CD14-positive monocyte (primary cell): ENCODE measurements around the gene SPTBN1. TPM values are rescaled to one million over a fixed set of nuclear protein-coding genes. Genes with fewer than 3 reads are reported as not detected.

Experiments
- DNase-seq, 3 donors: peaks; one replicate each; pipeline ENCODE4 v3.0.0-alpha.2; 2011 to 2022
- H2AFZ ChIP-seq: 2 replicates; pipeline ENCODE4 v1.6.0; 2012; ENCODE audit warnings: mild to moderate bottlenecking, low read depth, low read length, inconsistent platforms; ENCODE audit not compliant: insufficient read depth, poor library complexity, severe bottlenecking
- H3K27ac ChIP-seq, 2 donors: 1 replicate in 1 of 2; 2 replicates in 1 of 2; pipeline ENCODE4 v1.5.1; 2012 to 2013; ENCODE audit warnings: low read length in 2 of 2, control low read depth in 1 of 2, inconsistent platforms in 1 of 2, low read depth in 1 of 2, mild to moderate bottlenecking in 1 of 2
- H3K27me3 ChIP-seq, 2 donors: one replicate each; pipeline versions ENCODE4 v1.6.0 to v1.6.1; 2011 to 2013; ENCODE audit warnings: low read length in 2 of 2; ENCODE audit not compliant: control insufficient read depth in 2 of 2, insufficient read depth in 2 of 2
- H3K36me3 ChIP-seq, 2 donors: replicated peaks in 1 of 2; 1 replicate in 1 of 2; 2 replicates in 1 of 2; pipeline versions ENCODE4 v1.5.1 to v1.6.1; 2012 to 2013; ENCODE audit warnings: low read length in 2 of 2, control low read depth in 1 of 2, inconsistent platforms in 1 of 2, mild to moderate bottlenecking in 1 of 2; ENCODE audit not compliant: insufficient read depth in 2 of 2, control insufficient read depth in 1 of 2
- H3K4me1 ChIP-seq, 2 donors: 1 replicate in 1 of 2; 2 replicates in 1 of 2; pipeline versions ENCODE4 v1.5.1 to v1.6.1; 2012 to 2013; ENCODE audit warnings: low read length in 2 of 2, control low read depth in 1 of 2, inconsistent platforms in 1 of 2, mild to moderate bottlenecking in 1 of 2, moderate library complexity in 1 of 2; ENCODE audit not compliant: insufficient read depth in 2 of 2, control insufficient read depth in 1 of 2
- H3K4me2 ChIP-seq: replicated peaks from 2 replicates; pipeline ENCODE3; 2012; ENCODE audit warnings: low read length, moderate library complexity, mild to moderate bottlenecking; ENCODE audit not compliant: poor library complexity, severe bottlenecking; ENCODE audit errors: extremely low read depth
- H3K4me3 ChIP-seq, 3 experiments: fragments of 200-600 bp in 1 of 3; sonication (generic) in 1 of 3; replicated peaks in 1 of 3; 1 replicate in 2 of 3; 2 replicates in 1 of 3; pipeline ENCODE4 v1.5.1; 2011 to 2013; ENCODE audit warnings: low read length in 3 of 3, mild to moderate bottlenecking in 3 of 3, control low read depth in 2 of 3, low read depth in 2 of 3, inconsistent platforms in 1 of 3, moderate library complexity in 1 of 3
- H3K79me2 ChIP-seq: 2 replicates; pipeline ENCODE4 v1.6.0; 2012; ENCODE audit warnings: mild to moderate bottlenecking, control low read depth, inconsistent platforms, low read length, moderate library complexity; ENCODE audit not compliant: insufficient read depth
- H3K9ac ChIP-seq: 2 replicates; pipeline ENCODE4 v1.6.0; 2017; ENCODE audit warnings: low read length, mild to moderate bottlenecking; ENCODE audit not compliant: insufficient read depth, poor library complexity, severe bottlenecking
- H3K9me3 ChIP-seq, 2 donors: replicated peaks in 1 of 2; 1 replicate in 1 of 2; 2 replicates in 1 of 2; pipeline versions ENCODE4 v1.5.1 to v1.6.1; 2012 to 2013; ENCODE audit warnings: low read length in 2 of 2, control low read depth in 1 of 2; ENCODE audit not compliant: control insufficient read depth in 1 of 2, insufficient read depth in 1 of 2
- H4K20me1 ChIP-seq: 2 replicates; pipeline ENCODE4 v1.6.0; 2012; ENCODE audit warnings: mild to moderate bottlenecking, low read length, control low read depth, moderate library complexity; ENCODE audit not compliant: insufficient read depth
- H3K27ac Mint-ChIP-seq, 7 donors: one replicate each; pipeline ENCODE4 v1.8.0; 2020; ENCODE audit warnings: mild to moderate bottlenecking in 7 of 7, mixed read lengths in 7 of 7, moderate library complexity in 6 of 7, inconsistent platforms in 2 of 7
- H3K27me3 Mint-ChIP-seq, 3 donors: one replicate each; pipeline ENCODE4 v1.8.0; 2021 to 2022; ENCODE audit warnings: low read depth in 3 of 3, mild to moderate bottlenecking in 3 of 3, mixed read lengths in 3 of 3, moderate library complexity in 3 of 3, inconsistent platforms in 1 of 3
- H3K36me3 Mint-ChIP-seq, 2 donors: one replicate each; pipeline ENCODE4 v1.8.0; 2020; ENCODE audit warnings: mixed read lengths in 2 of 2, inconsistent platforms in 1 of 2, mild to moderate bottlenecking in 1 of 2
- H3K4me1 Mint-ChIP-seq: one replicate; pipeline ENCODE4 v1.8.0; 2020; ENCODE audit warnings: mild to moderate bottlenecking, mixed read lengths
- H3K4me3 Mint-ChIP-seq, 2 donors: one replicate each; pipeline ENCODE4 v1.8.0; 2020; ENCODE audit warnings: mild to moderate bottlenecking in 2 of 2, mixed read lengths in 2 of 2, moderate library complexity in 1 of 2
- H3K9me3 Mint-ChIP-seq, 7 donors: one replicate each; pipeline ENCODE4 v1.8.0; 2020 to 2022; ENCODE audit warnings: mixed read lengths in 7 of 7, mild to moderate bottlenecking in 6 of 7, moderate library complexity in 6 of 7, inconsistent platforms in 2 of 7
- WGBS: methylation state at CpG from one replicate; pipeline ENCODE4 v1.1.5; 2013; ENCODE audit warnings: missing lambda C conversion rate; ENCODE audit not compliant: insufficient coverage; 5-methylcytosine and 5-hydroxymethylcytosine counted together
- intact Hi-C, 2 donors: fragments of 100-400 bp; cut with micrococcal nuclease; formaldehyde crosslinking; loops; one replicate each; pipeline versions ENCODE4 v1.15.0 to v1.15.1; 2023
- polyA plus RNA-seq, 3 donors: library from polyadenylated mRNA; depleted of rRNA in 1 of 3; unstranded in 2 of 3; stranded (reverse) in 1 of 3; fragments of 300-500 nt in 2 of 3; fragments of >200 nt in 1 of 3; fragmentation: Illumina TruSeq in 2 of 3; gene quantifications; 1 replicate in 2 of 3; 2 replicates in 1 of 3; pipeline ENCODE4 v1.2.3, GENCODE V29; 2012 to 2021
- TF ChIP-seq, protein P1 (sequence below): fragments of 200-600 bp; IDR thresholded peaks from one replicate; pipeline ENCODE4 v1.8.0; 2022; ENCODE audit warnings: antibody characterized with exemption, mild to moderate bottlenecking

SPTBN1 gene
- polyA plus RNA-seq, 3 donors: 0.79 to 2.8 (median 1.7) TPM

GRCh38 chr2:54502731-54503130 is 46.6 kb downstream of the SPTBN1 start:
- intact Hi-C loops: no loop called here
- no peak overlapping the region for H3K4me3 Mint-ChIP-seq
- H3K27me3 ChIP-seq: no peaks in the 10 kb centered on the region
- H3K27me3 Mint-ChIP-seq: peaks cover 0 to 3% (median 2%) of the 10 kb centered on the region in 3 donors
- H4K20me1 ChIP-seq: no peaks in the 10 kb centered on the region
- H3K4me2 ChIP-seq: no peak overlapping the region
- H3K4me3 ChIP-seq: no peak overlapping the region
- no peak overlapping the region for H2AFZ ChIP-seq
- WGBS: 61% methylated on average over 2 of the region's 2 CpGs
- TF ChIP-seq, protein P1, sequence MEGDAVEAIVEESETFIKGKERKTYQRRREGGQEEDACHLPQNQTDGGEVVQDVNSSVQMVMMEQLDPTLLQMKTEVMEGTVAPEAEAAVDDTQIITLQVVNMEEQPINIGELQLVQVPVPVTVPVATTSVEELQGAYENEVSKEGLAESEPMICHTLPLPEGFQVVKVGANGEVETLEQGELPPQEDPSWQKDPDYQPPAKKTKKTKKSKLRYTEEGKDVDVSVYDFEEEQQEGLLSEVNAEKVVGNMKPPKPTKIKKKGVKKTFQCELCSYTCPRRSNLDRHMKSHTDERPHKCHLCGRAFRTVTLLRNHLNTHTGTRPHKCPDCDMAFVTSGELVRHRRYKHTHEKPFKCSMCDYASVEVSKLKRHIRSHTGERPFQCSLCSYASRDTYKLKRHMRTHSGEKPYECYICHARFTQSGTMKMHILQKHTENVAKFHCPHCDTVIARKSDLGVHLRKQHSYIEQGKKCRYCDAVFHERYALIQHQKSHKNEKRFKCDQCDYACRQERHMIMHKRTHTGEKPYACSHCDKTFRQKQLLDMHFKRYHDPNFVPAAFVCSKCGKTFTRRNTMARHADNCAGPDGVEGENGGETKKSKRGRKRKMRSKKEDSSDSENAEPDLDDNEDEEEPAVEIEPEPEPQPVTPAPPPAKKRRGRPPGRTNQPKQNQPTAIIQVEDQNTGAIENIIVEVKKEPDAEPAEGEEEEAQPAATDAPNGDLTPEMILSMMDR: no peak
- H3K27ac Mint-ChIP-seq: no peak overlapping the region
- H3K4me1 ChIP-seq: no peaks in the 10 kb centered on the region
- no peaks in the 10 kb centered on the region for H3K9me3 Mint-ChIP-seq
- H3K4me1 Mint-ChIP-seq: no peaks in the 10 kb centered on the region
- no peak overlapping the region for H3K9ac ChIP-seq
- no peak overlapping the region for H3K27ac ChIP-seq
- H3K79me2 ChIP-seq: no peaks in the 10 kb centered on the region
- DNase-seq: no peak
- no peaks in the 10 kb centered on the region for H3K9me3 ChIP-seq
- H3K36me3 Mint-ChIP-seq: no peaks in the 10 kb centered on the region
- H3K36me3 ChIP-seq: no peaks in the 10 kb centered on the region

GRCh38 chr2:54503192-54503591 is 47.1 kb downstream of the SPTBN1 start:
- Histone ChIP-seq H3K4me3 (no peak overlapping the region), H3K9ac (no peak overlapping the region), H3K36me3 (no peaks in the 10 kb centered on the region), H3K4me2 (no peak overlapping the region), H3K9me3 (no peaks in the 10 kb centered on the region), H3K27me3 (no peaks in the 10 kb centered on the region), H2AFZ (no peak overlapping the region), H4K20me1 (no peaks in the 10 kb centered on the region), H3K27ac (no peak overlapping the region), H3K4me1 (no peaks in the 10 kb centered on the region), H3K79me2 (no peaks in the 10 kb centered on the region)
- Mint-ChIP-seq H3K27ac (no peak overlapping the region), H3K27me3 (peaks cover 0 to 3% (median 2%) of the 10 kb centered on the region in 3 donors), H3K36me3 (no peaks in the 10 kb centered on the region), H3K4me1 (no peaks in the 10 kb centered on the region), H3K9me3 (no peaks in the 10 kb centered on the region), H3K4me3 (no peak overlapping the region)
- TF ChIP-seq, protein P1: peak; percentile 23
- intact Hi-C loops: no loop called here
- 100% methylated on average over 2 of the region's 3 CpGs for WGBS
- no peak for DNase-seq
